GM13977 (cell line): Measurements from ENCODE around the gene CCDC127.

Source experiments
- DNase-seq: peaks from one replicate; pipeline ENCODE4 v3.0.0; 2012; ENCODE audit warnings: low spot score
- in situ Hi-C: fragments of 300-500 bp; cut with MboI; formaldehyde crosslinking; loops from one replicate; pipeline ENCODE4 v1.12.0; 2022; ENCODE audit warnings: low sequenced_read_pairs, low pct_unique_long_range_greater_than_20kb, mixed read lengths, inconsistent platforms; ENCODE audit not compliant: unreplicated experiment
- TF ChIP-seq, protein P1 (sequence below): IDR thresholded peaks from 2 replicates; pipeline ENCODE4 v1.5.1; 2012; ENCODE audit warnings: mild to moderate bottlenecking, control low read depth; ENCODE audit not compliant: insufficient read depth; ENCODE audit errors: extremely low read depth, missing control alignments

The CCDC127 gene

DNA sequence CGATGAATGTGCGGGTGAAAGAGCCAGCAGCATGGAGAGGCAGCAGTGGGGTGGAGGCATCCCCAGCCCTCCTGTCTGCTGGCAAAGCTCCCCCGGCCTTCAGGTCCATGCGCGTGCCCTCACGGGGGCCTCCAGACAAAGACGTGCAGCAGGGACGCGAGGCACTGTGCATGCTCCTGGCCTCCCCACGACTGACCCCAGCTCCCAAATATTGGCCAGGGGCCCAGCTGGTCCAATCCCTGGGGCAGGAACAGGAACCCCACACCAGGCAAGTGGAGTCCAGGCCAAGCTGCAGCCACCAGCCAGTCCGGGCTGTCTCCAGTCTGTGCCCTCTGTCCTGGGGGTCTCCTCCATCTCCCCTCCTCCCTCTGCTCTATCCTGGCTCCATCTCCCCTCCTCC lies 60.2 kb downstream of the CCDC127 start:
- no peak for DNase-seq
- in situ Hi-C loops = no loop called here
- TF ChIP-seq, protein P1, sequence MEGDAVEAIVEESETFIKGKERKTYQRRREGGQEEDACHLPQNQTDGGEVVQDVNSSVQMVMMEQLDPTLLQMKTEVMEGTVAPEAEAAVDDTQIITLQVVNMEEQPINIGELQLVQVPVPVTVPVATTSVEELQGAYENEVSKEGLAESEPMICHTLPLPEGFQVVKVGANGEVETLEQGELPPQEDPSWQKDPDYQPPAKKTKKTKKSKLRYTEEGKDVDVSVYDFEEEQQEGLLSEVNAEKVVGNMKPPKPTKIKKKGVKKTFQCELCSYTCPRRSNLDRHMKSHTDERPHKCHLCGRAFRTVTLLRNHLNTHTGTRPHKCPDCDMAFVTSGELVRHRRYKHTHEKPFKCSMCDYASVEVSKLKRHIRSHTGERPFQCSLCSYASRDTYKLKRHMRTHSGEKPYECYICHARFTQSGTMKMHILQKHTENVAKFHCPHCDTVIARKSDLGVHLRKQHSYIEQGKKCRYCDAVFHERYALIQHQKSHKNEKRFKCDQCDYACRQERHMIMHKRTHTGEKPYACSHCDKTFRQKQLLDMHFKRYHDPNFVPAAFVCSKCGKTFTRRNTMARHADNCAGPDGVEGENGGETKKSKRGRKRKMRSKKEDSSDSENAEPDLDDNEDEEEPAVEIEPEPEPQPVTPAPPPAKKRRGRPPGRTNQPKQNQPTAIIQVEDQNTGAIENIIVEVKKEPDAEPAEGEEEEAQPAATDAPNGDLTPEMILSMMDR = no peak

DNA sequence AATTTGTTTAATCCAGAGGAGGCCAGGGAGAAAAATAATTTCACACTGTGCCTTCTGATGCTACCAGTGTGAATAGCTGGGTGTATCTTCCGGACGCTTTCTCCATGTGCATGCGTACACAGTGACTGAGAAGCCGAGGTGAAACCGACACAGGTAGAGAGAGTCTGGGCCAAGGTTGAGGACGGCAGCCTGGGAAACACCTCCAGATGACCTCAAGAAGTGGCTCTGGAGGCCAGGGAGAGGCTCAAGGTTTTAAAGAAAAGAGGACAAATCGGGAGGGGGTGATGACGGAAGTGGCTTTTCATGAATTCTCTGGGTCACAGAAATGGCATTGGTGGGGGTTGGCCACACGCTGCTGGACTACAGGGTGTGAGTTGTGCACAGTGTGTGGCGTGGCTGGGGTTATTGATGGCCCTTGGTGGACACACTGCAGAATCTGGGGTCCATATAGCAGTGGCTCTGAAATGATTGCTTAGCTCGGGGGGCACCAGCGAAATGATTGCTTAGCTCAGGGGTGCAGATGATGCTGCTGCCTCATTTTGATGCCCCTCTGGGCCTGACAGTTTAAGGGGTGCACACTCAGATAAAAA lies 60.7 kb downstream of the CCDC127 start:
- TF ChIP-seq, protein P1 = no peak
- DNase-seq = no peak
- in situ Hi-C loops = no loop called here

DNA sequence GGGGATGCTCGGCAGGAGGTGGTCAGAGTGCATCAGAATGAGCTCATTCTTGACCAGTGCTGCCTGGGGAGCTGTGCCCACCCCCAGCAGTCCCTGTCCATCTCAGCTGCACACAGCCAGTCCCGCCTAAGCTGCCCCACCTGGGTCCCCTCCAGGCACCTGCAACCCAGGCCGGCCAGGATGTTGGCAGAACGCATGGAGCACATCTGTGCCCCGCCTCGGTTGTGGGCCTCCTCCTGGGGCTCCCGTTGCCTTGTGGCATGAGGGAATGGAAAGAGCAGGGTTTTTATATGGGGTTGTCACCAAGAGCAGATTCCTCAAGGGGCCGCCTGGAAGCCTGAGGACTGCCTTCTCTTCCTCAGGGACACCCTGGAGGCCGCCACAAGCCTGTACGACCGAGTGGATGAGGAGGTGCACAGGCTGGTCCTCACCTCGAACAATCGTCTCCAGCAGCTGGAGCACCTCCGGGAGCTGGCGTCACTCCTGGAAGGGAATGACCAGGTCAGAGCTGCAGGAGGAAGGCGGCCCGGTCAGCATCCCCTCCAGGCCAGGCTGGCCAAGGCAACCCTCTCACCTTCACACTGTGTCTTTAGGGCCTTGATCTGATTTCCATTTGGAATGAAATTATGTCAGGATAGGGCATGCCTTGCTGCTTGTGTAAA lies 61.4 kb downstream of the CCDC127 start:
- in situ Hi-C loops = no loop called here
- DNase-seq = no peak
- TF ChIP-seq, protein P1 = no peak

DNA sequence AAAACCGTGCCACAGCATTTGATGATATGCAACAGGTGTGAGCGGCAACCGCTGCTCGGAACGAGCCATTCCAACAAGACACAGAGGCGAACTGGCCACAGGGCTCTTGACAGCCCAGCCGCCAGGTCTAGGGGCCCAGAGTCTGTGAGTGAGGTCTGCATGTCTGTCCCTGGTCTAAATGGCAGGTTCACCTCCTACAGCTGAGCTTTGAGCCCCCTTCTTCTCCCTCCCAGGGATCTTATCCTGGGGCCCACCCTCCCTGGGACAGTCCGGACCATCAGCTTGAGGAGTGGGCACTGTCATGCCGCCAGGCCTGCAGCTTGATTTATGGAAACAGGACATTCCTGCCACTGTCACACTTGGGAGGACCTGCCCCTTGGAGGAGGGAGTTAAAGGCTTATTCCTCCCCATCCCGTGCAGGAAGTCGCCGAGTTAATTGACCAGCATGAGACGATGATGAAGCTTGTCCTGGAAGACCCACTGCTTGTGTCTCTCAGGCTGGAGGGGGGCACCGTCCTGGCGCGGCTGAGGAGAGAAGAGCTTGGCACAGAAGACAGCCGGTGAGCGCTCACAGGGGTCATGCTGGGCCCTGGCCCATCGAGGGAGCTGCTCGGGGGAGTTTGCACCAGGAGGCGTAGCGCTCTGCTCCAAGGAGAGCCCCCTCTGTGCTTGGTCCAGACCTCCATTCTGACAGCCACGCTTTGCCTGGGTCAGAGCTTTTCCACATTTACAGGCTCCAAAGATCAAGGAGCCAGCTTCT lies 62.1 kb downstream of the CCDC127 start:
- in situ Hi-C loops = no loop called here
- DNase-seq = no peak

DNA sequence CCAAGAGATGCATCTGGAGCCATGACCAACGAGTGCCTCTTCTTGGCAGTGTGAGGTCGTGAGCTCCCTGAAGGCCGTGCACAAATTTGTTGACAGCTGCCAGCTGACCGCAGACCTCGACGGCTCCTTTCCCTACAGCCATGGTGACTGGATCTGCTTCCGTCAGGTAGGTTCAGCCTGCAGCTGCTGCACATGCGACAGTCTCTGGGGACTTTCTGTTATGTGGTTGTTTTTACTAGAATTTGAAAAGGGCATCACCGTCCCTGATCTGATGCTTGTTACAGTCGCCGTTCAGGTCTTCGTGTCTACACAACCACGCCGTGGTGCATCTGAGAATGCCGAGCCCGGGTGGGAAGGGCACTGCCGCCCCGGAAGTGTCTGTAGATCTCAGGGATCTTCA lies 63.1 kb downstream of the CCDC127 start:
- no peak for DNase-seq
- in situ Hi-C loops = no loop called here
- TF ChIP-seq, protein P1 = no peak

More for the DNA sequence above, 62.1 kb downstream of the CCDC127 start:
- TF ChIP-seq, protein P1 = no peak

DNA sequence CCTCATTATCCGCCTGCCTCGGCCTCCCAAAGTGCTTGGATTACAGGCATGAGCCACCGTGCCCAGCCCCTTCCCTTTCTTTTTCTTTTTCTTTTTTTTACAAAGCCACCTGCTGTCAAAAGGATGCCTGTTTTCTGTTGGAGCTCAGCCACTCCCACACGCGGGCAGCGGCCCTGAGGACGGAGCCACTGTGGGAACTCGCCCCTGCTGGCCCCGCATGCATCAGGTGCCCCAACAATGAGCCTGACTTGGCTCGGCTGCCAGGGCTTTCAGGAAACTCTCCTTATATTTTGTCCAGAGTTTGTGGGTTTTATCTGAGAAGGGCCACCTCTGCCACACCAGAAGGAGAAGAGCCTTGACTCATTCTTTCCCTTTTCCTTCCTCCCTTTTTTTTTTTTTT lies 63.7 kb downstream of the CCDC127 start:
- TF ChIP-seq, protein P1 = no peak
- in situ Hi-C loops = no loop called here
- no peak for DNase-seq
